ENCODE data around the gene BPIFA1. TPM values are rescaled to one million over a fixed set of nuclear protein-coding genes. Genes with fewer than 3 reads are reported as not detected.
A peak's percentile ranks its signal among the peaks of the same experiment; 100 is the strongest.

The BPIFA1 gene
- total RNA-seq, 1 donor from 2014 or later, result not detected

DNA sequence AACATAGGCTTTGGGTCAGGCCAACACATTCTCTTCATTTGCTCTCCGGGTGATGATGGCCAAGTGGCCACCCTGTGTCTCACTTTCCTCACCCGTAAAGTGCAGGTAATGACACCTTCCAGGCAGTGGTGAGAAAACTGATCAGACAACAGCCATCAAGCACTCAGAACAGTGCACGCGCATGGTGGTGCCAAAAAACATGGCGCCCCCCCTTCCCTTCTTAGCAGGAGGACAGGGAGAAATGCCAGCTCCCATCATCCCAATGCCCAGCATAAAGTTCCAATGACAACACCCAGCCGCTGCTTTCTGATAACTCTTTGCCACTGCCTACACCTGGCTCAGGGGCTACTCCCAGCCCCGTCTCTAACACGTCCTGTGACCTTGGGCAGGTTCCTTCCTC, 55.6 kb downstream of the BPIFA1 start:
- no peak for DNase-seq (ENCODE audit: low spot score)
- intact Hi-C loops (cut with DNase I), result no loop called here
- ATAC-seq, result no peak

DNA sequence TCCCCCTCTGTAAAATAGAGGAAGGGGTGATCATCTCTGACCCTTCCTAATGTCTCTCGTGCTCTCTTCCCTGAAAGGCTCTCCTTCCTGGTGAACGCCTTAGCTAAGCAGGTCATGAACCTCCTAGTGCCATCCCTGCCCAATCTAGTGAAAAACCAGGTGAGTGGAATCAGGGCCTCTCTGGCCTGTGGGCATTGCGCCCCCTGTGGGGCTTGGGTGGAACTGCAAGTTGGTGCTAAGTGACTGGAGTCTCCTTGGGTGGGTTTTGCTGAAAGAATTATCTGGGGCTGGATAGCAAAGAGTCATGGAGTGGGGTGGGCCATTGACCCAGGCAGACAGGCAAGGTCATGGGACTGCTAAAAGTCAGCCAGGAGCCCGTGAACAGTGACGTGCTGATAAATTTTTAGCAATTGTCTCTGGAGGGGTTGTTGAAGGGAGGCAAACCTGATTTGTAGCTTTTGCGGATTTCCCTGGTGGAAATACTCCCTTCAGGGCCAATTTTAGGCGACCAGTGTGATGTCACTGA, 56.1 kb downstream of the BPIFA1 start:
- DNase-seq (ENCODE audit: low spot score) (peak; percentile 66), ATAC-seq (no peak)
- intact Hi-C loops (cut with DNase I), result no loop called here

Other genes starting within 250 kb of the BPIFA1 start
- not detected for gene SUN5, start 231.6 kb upstream of the BPIFA1 start, total RNA-seq
- gene BPIFB2, start 228.3 kb upstream of the BPIFA1 start, total RNA-seq, result not detected
- gene BPIFB6, start 204.3 kb upstream of the BPIFA1 start, total RNA-seq, result not detected
- gene BPIFB3, start 182.1 kb upstream of the BPIFA1 start, total RNA-seq, result not detected
- gene BPIFB4, start 156.4 kb upstream of the BPIFA1 start, total RNA-seq, result not detected
- not detected for gene BPIFA2, start 67.8 kb upstream of the BPIFA1 start, total RNA-seq
- gene BPIFA3, start 18.6 kb upstream of the BPIFA1 start, total RNA-seq, result not detected
- gene BPIFB1, start 47.2 kb downstream of the BPIFA1 start, total RNA-seq, result 2.1 TPM
- 27.4 TPM for gene CDK5RAP1, start 165.5 kb downstream of the BPIFA1 start, total RNA-seq
- 47.1 TPM for gene SNTA1, start 207.8 kb downstream of the BPIFA1 start, total RNA-seq

All from sciatic nerve (tissue), 2 donors.